ENCODE measurements around the gene IFITM2.
"Not testable (repeated sequence)": the region's sequence is repeated elsewhere in the genome, so short reads cannot be mapped to it uniquely, and the experiment has no call there.

Gene IFITM2

DNA sequence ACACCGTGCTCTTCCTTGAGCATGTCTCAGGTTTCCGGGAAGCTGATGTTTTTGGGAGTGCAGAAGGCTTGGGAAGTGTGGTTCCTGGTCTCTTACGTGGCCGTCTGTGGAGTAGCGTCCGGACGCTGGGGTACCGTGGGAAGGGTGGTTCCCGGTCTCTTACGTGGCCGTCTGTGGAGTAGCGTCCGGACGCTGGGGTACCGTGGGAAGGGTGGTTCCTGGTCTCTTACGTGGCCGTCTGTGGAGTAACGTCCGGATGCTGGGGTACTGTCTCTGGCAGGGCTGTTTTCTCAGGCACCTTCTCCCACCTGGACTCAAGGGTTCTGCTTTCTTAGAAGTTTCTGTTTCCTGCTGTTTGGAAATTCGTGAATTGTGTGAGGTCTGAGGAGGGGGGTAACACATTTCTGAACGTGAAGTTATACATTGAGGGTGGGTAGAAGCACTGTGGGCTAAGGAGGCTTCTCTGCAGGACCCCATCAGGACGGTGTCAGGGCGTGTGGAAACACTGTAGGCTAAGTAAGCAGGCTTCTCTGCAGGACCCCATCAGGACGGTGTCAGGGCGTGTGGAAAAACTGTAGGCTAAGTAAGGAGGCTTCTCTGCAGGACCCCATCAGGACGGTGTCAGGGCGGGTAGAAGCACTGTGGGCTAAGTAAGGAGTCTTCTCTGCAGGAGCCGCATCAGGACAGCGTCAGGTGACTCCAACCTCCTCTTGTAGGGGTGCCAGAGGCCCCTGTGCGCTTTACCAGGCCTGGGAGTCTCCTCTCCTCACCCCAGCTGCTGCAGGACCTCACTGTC is 18.4 kb downstream of the IFITM2 start:
- no peak for DNase-seq (ENCODE audit: low read depth)

DNA sequence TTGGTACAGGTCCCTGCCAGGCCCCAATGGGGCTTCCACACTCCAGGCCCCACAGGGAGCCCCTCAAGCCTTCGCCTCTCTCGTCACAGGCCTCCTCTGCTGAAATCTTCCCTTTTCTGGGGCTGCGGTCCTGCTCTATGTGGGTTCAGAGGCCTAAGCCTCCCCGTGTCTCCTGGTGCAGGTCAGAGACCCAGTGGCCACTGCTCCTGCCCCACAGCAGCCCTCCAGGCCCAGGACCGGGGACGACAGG is 18.9 kb downstream of the IFITM2 start:
- DNase-seq (ENCODE audit: low read depth), result no peak

DNA sequence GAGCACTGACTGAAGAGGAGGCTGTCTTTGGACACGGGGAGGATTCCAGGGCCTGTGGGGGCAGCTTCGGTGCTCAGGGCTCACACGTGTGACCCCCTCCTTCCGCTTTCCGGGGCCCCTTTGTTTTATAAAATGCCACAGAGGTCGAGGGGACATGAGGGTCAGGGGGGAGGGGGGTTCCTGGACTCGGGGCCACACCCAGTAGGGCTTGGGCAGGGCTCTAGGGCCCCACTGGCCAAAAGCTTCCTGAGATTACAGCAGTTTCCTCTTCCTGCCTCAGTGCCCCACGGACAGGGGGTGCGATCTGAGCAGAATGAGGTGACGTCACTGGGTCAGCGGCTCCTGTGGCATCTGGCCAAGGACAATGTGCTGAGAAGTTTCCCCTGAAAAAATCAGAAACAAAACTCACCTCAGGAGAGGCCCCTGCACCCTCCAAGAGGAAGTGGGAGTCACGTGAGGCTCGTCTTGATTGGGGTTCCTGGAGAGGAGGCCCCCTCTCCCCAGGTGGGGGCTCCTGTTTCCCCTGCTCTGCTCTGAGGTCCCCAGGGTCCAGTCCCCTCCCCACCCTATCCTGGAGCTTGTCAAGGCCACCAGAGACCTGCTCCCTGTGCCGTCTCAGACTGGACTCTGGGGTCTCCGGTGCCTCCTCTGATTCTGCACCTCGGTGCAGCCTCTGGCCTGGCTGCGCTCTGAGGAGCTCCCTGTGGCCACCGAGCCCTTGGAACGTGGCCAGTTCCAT is 19.4 kb downstream of the IFITM2 start:
- DNase-seq (ENCODE audit: low read depth), result no peak

DNA sequence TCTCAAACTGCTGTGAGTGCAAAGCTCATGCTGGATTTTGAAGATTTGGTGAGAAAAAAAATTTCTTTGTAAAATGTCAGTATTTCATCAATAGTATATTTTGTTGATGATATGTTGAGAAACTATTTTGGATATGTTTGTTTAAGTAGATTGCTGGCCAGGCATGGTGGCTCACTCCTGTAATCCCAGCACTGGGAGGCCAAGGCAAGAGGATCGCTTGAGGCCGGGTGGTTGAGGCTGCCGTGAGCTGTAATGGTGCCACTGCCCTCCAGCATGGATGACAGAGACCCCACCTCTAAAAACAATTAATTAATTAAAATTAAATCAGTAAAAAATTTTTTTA is 19.9 kb downstream of the IFITM2 start:
- no peak for DNase-seq (ENCODE audit: low read depth)

DNA sequence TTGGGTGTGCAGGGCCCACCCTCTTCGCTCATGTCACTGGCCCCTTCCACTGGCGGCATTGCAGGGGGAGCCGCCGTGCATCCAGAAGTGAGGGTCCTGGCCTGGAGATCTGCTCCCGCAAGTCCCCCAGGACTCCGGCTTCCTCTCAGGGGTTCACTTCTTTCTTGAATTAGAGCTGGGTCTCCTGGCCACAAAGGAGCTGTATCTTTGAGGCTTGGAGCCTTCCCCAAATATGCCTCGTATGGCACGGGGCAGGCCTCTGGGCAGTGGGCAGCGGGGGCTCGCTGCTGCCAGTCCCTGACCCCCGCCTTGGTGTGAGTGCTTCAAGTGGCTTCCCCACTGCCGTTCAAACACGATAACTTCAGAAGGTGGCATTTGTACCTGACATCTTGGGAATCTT is 20.4 kb downstream of the IFITM2 start:
- DNase-seq (ENCODE audit: low read depth), result no peak

DNA sequence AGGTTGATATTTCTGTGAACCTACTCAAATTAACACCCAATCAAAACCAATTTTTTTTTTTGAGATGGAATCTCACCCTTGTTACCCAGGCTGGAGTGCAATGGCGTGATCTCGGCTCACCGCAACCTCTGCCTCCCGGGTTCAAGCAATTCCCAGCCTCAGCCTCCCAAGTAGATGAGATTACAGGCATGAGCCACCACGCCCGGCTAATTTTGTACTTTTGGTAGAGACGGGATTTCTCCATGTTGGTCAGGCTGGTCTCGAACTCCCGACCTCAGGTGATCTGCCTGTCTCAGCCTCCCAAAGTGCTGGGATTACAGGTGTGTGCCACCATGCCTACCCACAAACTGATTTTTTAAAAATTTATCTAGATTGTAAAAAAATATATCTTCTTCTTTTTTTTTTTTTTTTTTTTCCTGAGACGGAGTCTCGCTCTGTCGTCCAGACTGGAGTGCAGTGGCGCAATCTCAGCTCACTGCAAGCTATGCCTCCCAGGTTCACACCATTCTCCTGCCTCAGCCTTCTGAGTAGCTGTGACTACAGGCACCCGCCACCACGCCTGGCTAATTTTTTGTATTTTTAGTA is 21.0 kb downstream of the IFITM2 start:
- not testable (repeated sequence) for DNase-seq (ENCODE audit: low read depth)

DNA sequence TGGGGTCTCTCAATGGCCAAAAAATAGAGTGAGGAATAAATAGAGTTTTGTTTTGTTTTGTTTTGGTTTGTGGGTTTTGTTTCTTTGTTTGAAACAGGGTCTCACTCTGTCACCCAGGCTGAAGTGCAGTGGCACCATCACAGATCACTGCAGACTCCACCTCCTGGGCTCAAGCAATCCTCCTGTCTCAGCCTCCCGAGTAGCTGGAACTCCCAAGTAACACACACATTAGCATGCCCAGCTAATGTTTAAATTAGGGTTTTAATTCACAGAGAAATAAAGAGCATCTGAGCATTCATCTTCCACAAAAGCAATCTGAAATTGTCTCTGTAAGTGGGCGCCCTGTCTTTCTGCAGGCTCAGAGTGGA is 22.3 kb downstream of the IFITM2 start:
- DNase-seq (ENCODE audit: low read depth), result no peak

DNA sequence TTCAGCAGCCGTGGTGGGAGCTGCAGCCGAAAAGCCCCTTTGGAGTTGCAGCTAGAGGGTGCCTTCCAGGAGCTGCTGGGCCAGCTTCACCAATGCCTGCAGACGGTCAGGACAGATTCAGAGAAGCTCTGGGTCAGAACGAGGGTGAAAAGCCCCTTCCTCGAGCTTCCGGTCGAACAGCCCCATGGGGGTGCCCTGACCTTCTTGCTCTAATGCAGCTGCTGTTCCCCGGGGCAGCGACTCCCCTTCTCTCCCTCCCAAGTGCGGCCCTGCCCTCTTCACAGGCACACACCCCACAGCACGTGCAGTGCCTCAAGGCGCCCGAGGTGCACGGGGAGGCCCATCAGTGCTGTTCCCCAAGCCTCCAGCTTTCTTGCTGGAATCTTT is 22.7 kb downstream of the IFITM2 start:
- DNase-seq (ENCODE audit: low read depth), result no peak

DNA sequence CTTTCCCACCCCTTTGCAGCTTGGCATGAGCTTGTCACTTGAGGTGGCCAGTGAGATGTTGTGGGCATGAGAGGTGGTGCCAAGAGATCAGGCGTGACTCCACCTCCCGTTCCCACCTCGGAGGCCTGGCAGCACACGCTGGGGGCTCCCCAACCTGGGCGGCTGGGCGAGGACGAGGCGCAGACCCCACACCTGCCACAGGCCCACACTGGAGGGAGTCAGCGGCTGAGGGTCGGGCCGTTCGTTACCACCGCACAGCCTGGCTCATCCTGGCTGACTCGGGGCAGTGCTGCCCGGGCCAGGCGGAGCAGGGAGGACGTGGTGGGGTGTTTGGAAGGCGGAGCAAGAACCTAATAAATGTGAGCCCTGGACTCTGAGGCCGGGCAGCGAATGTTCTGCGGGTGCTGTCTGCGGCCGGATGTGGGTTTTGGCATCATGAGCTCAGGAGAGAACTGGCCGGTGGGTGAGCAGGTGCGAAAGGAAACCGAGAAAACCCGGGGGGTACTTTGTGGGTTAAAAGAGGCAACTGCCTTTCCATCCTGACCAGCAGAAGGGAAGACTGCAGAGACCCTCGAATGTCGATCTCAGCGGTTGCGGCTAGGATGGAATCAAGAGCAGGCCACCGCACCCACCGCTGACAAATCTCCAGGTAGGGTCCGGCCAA is 23.2 kb downstream of the IFITM2 start:
- no peak for DNase-seq (ENCODE audit: low read depth)

DNA sequence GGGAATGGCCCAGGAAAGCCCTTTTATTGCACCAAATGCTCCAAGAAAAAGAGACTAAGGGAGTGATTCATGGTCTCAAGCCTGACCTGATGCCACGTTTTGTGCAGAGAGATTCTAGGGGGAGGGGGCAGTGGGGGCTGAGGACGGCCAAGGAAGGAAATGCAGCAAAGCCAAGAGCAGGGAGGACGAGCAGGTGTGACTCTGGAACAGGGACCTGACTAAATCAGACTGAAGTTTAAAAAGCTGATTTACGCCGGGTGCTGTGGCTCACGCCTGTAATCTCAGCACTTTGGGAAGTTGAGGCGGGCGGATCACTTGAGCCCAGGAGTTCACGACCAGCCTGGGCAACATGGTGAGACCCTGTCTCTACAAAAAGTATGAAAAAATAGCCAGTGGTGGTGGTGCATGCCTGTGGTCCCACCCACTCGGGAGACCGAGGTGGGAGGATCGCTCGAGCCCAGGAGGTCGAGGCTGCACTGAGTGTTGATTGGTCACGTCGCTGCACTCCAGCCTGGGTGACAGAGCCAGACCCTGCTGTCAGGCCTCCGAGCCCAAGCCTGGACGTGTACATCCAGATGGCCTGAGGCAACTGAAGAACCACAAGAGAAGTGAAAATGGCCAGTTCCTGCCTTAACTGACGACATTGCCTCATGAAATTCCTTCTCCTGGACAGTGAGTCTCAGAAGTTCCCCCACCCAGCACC is 23.9 kb downstream of the IFITM2 start:
- DNase-seq (ENCODE audit: low read depth), result no peak

DNA sequence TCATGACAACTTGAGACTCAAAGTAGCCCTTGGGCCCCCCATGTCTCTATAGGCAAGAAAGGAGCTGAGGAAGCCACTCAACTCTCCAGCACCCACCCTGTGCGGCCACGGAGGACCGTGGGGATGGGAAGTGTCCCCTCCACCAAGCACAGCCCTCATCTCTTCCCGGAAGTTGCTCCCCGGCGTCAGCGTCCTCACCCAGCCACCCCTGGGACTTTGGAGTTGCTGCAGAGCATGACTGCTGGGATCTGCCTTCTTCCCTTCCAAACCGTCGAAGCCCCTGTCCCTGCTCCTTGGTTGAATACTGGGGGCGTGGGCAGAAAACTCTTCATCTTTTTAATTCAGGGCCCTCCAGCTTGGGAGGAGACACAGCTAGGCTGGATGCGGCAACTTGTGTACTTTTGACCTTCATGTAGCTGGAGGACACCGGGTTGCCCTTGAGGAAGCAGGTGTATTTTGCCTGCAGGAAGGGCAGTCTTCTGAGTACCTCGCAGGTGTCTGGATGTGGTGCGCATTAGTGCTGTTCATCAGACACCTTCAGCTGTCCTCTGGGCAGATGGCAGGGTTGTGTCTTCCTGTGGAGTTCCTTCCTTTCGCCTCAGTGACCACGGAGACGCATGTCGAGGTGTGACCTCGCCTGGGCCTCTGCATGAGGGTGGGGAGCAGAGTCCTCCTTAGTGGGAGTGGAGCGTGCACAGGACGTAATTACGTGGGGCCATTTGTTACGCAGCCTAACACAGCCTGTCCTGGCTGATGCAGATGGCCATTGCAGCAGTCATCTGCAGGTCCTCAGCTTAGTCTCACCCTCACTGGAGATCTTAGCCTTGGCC is 25.2 kb downstream of the IFITM2 start:
- no peak for DNase-seq (ENCODE audit: low read depth)

DNA sequence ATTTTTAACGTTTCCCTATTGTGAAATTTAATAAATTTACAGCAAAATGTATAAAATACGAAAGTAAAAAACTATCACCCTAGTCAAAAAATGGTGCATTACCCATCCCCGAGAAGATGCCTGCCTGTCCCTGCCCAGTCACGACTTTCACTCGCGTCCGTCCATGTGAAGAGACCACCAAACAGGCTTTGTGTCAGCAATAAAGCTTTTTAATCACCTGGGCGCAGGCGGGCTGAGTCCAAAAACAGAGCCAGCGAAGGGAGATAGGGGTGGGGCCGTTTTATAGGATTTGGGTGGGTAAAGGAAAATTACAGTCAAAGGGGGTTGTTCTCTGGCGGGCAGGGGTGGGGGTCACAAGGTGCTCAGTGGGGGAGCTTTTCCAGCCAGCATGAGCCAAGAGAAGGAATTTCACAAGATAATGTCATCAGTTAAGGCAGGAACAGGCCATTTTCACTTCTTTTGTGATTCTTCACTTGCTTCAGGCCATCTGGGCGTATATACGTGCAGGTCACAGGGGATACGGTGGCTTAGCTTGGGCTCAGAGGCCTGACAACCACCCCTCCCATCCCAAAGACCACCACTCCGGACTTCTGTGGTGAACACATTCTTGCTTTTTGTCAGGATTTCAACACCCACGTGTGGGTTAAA is 26.1 kb downstream of the IFITM2 start:
- not testable (repeated sequence) for DNase-seq (ENCODE audit: low read depth)

DNA sequence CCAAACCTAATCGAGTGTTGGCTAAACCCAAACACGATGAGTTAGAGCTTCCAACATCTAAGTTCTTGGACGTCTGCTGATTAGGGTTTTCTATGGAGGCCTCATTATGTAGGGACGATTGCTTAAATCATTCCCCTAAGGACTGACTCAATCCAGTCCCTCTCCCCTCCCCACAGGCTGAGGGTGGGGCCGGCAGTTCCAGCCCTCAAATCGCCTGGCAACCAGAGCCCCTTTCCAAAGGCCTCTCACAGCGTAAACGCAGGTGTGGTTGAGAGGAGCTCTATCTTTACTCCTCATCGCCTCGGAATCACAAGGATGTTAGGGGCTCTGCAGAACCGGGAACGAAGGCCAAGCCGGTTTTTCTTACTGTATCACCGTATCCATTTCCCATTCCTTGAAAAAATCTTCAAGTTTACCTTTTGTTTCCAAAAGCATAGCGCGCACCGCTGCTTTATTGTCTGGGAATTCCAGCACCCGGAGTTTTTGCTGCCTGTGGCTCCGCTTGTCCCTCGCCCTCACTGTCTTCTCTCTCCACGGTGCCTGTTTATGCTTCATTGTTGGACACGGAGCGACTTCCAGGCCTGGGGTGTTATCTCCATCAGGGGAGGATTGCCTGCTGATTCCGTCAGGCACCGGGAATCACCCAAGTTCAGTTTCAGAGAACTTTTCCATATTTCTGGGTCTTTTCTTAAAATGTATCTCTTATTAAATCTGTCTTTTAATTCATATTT is 26.8 kb downstream of the IFITM2 start:
- no peak for DNase-seq (ENCODE audit: low read depth)

DNA sequence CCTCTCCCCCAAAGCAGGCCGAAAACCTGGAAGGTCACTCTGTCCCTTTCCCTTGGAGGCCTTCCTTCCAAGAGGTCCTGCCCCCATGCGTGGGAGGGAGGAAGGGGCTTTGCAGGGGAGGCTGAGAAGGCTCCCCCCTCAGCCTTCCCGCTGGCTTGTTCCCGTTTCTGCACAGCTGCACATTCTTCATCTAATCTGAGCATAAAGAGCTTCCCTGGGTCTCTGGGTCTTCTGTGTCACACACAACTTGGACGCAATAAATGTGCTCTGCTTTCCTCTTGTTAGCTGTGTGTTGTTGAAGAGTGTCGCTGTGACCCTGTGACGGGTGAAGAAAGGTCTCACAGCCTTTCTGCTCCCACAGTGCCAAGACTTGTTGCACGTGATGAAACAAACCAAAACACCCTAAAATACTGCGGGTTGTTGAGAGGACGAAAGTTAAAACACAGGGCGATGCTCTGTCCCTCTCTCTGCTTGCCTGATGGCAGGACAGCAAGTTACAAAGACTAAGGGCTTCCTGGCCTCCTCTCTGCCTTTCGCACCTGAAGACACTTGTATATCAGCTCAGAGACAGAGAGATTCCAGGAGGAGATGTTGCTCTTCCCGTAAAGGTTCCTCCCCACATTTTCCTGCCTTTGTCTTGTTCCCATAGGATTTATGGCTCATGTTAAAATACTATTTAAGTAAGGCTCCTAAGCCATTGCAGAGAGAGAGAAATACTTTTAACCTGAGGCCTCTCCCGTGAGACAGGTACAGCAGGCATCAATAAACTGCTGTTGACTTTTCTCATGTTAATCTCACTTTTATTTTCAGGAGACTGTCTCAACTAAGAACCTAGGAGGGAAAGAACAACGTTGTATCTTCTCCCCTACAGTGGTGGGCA is 28.4 kb downstream of the IFITM2 start:
- DNase-seq (ENCODE audit: low read depth), result no peak

DNA sequence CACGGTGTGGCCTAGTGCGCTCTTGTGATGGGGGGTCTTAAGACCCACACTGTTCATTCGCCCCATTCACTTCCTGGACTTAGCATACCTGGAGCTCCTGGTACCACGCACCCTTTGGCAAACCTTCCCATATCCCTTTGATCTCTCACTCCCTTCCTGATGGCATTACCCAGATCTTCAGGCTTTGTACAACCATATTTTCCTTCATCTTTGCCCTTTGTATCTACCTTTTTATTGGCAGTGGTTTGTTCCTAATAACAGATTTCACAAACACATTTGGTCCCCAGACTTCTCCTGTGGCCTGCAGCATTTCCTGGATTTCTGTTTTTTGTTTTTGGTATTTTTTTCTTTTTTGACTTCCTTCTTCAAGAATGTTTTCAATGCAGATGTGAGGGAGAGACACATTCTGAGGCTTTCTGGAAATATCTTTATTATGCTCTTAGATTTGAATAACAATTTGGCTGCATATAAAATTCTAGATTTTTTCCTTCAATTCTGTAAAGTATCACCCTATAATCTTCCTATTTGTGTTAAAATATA is 29.1 kb downstream of the IFITM2 start:
- DNase-seq (ENCODE audit: low read depth), result no peak

DNA sequence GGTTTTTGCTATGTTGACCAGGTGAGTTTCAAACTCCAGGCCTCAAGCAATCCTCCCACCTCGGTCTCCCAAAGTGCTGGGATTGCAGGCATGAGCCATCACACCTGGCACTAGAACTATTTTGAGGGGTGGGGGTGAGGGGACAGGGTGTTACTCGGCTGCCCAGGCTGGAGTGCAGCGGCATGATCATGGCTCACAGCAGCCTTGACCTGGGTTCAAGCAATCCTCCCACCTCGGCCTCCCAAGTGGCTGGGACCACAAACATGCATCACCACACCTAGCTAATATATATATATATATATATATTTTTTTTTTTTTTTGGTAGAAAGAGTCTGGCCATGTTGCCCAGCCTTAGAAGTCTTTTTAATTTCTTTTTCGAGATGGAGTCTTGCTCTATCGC is 30.1 kb downstream of the IFITM2 start:
- no peak for DNase-seq (ENCODE audit: low read depth)

DNA sequence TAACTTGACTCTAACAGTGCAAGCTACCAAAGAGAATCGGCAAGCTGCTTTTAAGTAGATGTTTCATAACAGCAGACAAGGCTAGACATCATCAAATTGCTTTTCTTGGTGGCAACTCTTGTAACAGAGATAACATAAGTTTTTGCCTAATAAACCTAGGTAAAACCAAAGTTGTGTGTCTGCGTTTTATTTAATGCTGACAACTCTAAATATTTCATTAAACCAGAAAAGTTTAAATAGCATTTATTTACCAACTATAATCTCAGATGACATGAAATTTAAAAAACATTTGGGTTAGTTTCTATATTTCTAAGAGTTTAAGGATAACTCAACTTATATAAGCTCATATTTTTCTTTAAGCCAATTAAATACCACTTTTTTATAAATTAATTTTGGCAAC is 32.3 kb downstream of the IFITM2 start:
- no peak for DNase-seq (ENCODE audit: low read depth)

DNA sequence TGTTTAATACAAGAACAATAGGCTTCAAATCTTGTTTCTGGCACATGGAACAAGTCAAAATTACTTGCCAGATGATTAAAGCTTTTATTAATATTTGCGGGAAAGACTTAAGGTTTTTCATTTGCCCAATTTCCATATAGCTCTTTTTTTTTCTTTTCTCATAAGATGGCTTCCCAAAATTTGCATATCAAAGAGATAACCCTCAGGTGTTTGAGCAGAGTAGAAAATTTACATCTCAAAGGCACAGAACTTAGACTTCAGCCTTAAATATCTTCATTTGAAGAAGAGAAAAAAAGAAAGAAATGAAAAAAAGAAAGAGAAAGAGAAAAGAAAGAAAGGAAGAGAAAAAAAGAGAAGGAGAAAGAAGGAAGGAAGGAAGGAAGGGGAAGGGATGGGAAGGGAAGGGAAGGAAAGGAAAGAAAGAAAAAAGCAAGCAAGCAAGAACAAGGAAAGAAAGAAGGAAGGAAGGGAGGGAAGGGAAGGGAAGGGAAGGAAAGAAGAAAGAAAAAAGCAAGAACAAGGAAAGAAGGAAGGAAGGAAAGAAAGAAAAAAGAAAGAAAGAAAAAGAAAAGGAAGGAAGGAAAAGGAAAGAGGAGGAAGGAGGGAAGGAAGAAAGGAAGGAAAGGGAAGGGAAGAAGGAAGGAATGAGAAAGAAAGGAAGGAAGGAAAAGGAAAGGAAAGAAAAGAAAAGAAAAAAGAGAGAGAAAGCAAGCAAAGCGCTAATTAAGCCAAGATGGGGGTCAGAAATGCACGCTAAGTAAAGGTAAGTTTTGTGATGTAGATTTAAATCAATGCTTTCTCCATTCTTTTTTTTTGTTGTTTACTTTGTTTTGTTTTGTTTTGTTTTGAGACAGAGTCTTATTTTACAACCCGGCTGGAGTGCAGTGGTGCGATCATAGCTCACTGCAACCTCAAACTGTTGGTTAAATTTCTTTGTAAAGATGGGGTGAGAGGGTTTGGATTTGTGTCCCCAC is 33.2 kb downstream of the IFITM2 start:
- no peak for DNase-seq (ENCODE audit: low read depth)

All from stimulated activated CD8-positive, alpha-beta memory T cell treated with anti-CD3 and anti-CD28 coated beads, Interleukin-7, amount 100 ng/mL, for 24 hours (primary cell).